ENCODE measurements around the gene BPI. TPM values are rescaled to one million over a fixed set of nuclear protein-coding genes. Genes with fewer than 3 reads are reported as not detected.
A peak's percentile ranks its signal among the peaks of the same experiment; 100 is the strongest.

Gene BPI
- total RNA-seq, 1 donor = not detected

DNA sequence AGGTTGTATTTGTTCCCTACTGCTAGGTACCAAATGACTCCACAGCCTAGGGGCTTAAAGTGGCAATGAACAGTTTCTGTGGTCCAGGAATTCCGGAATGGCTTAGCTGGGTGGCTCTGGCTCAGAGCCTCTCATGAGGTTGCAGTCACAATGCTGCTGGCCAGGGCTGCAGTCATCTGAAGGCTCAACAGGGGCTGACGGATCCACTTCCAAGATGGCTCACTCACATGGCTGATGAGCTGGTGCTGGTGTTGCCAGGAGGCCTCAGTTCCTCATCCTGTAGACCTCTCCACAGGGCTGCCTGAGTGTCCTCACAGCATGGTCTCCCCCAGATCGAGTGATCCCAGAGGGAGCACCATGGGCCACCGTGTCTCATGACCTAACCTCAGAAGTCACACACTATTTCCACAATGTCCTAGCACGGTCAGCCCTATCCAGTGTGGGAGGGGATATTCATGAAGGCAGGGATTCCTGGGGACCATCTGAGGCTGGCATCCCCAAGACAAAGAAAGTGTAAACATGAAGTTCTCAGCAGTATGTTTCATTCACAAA, 19.0 kb upstream of the BPI start:
- DNase-seq (ENCODE audit: low read depth) = no peak
- TF ChIP-seq, protein P1, sequence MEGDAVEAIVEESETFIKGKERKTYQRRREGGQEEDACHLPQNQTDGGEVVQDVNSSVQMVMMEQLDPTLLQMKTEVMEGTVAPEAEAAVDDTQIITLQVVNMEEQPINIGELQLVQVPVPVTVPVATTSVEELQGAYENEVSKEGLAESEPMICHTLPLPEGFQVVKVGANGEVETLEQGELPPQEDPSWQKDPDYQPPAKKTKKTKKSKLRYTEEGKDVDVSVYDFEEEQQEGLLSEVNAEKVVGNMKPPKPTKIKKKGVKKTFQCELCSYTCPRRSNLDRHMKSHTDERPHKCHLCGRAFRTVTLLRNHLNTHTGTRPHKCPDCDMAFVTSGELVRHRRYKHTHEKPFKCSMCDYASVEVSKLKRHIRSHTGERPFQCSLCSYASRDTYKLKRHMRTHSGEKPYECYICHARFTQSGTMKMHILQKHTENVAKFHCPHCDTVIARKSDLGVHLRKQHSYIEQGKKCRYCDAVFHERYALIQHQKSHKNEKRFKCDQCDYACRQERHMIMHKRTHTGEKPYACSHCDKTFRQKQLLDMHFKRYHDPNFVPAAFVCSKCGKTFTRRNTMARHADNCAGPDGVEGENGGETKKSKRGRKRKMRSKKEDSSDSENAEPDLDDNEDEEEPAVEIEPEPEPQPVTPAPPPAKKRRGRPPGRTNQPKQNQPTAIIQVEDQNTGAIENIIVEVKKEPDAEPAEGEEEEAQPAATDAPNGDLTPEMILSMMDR (IDR thresholded peaks at IDR 0.05; ENCODE audit: insufficient read depth, low read depth, low read length) = no peak
- H3K4me3 ChIP-seq (ENCODE audit: low read depth, low read length) = no peak overlapping the region

DNA sequence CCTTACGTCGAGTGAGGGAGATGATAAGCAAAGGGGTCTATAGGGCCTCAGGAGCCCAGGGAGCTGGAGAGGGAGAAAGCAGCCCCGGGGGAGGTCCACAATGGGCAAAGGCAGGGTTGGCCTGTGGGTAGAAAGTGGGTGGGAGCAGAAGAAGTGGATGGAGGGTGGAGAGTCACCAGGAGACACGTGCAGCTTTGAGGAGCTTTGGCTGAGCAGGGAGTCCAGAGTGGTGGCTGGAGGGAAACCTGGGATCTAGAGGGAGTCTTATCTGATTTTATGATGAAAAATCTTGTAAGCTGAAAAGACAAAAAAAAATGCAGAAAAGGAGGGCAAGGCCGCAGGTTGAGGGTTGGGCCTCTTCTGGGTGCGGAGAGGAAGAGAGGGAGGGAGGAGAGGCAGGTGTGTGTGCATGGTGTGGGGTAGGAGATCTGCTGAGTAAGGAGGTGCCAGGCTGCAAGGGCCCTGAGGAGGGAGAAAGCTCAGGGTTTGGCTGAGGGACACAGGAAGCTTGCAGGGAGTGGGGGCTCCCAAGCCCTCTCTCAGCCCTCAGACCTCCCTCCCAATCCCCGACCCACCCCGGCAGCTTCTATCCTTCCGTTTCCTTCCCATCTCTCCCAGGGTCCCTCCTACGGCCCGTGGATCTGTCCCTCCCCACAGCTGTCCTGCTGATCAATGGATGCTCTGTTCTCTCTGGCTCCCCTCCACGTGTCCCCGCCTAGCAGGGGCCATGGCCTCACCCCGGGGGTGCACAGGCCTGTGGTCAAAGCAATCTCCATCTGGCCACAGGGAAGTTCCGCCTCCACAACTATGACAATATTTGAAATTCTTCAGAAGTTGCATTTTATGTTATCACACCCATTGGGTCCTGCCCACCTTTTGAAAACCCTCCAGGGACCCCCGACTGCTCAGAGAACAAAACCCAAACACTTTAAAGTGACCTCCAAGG, 17.1 kb upstream of the BPI start:
- no peak for DNase-seq (ENCODE audit: low read depth)
- no peak overlapping the region for H3K4me3 ChIP-seq (ENCODE audit: low read depth, low read length)
- TF ChIP-seq, protein P1 (IDR thresholded peaks at IDR 0.05; ENCODE audit: insufficient read depth, low read depth, low read length) = no peak

DNA sequence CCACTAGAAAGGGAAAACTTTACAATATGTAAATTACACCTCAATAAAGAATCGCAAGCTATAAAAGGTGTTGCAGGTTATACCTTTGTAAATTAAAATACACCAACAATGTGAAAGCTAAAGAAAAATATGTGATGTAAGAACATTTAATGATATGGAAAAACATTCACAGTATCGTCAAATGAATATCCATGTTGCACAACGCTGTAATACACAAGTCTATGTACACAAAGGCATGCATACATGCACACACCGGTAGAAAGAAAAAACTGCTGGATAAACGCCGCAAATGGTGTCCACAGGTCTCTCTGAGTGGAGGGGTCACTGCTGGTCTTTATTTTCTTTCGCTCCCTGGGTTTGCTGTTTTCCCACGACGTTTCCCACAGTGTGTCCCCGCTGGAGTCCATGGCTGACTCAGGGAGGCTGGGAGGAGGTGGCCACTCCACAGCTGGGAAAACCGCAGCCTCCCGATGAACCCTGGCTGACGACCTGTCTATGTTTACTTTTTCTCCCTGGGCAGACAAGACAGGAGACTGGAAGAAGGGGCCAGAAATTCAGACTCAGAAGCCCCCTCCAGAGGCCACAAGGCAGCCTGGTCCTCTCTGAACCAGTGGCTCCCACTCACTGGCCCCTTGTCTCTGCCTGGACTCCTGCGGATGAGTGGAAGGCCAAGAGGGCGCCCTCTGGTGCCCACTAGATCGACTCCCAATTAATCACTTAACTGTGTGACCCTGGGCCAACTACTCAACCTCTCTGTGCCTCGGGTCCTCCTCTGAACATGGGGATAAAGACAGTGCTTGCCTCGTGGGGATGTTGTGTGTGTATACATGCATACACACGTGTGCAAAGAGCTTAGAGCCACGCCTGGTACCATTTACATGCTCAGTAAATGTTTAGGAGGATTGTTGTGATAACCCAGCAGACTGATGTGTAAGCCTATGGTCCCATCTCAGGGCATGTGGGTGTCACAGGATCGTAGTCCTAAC, 12.8 kb upstream of the BPI start:
- TF ChIP-seq, protein P1 (IDR thresholded peaks at IDR 0.05; ENCODE audit: insufficient read depth, low read depth, low read length) = peak; percentile 68
- peak overlapping the region; percentile 25 for H3K4me3 ChIP-seq (ENCODE audit: low read depth, low read length)
- peak; percentile 96 for DNase-seq (ENCODE audit: low read depth)

DNA sequence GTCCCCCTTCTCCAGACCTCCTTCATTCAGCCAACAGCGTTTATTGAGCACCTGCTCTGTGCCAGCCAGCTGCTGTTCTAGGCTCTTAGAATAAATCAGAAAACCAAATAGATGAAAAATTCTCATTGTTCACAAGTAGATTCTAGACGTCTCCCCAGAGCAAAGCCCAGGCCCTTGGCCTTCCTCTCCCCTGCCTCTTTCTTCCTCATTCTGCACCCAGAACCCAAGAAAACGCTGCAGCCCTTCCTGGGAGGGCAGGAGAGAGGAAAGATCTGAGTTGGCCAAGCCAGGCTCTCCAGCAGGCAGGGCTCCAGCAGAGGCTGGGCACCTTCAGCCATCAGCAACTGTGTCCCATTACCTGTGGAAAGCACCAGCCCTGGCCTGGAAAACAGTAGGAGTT, 12.0 kb upstream of the BPI start:
- H3K4me3 ChIP-seq (ENCODE audit: low read depth, low read length) = no peak overlapping the region
- TF ChIP-seq, protein P1 (IDR thresholded peaks at IDR 0.05; ENCODE audit: insufficient read depth, low read depth, low read length) = no peak
- no peak for DNase-seq (ENCODE audit: low read depth)

DNA sequence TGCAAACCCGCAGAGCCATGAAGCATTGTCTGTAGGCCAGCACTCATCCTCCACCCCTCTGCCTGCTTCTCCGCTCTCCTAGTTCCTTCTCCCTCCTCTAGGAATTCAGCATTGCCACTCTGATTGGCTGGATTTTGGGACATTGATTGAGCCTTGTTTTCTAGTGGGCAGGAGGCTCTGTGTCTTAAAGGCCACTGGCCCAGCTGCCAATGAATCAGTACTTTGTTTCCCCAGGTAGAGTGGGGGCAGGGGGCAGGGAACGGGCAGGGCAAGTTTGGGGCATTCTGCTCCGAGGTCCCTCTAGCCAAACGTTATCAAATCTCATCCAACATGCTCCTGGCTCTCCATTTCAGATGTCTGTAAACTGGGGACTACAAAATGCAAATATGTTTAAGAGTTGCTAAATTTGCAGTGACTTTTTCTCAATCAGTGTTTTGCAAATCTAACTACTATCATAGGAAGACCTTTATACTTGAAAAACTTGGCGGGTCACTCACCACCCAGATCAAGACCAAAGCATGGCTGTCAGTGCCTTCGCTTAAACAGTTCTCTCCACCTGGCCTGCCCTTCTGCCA, 10.4 kb upstream of the BPI start:
- TF ChIP-seq, protein P1 (IDR thresholded peaks at IDR 0.05; ENCODE audit: insufficient read depth, low read depth, low read length) = no peak
- DNase-seq (ENCODE audit: low read depth) = no peak
- no peak overlapping the region for H3K4me3 ChIP-seq (ENCODE audit: low read depth, low read length)

DNA sequence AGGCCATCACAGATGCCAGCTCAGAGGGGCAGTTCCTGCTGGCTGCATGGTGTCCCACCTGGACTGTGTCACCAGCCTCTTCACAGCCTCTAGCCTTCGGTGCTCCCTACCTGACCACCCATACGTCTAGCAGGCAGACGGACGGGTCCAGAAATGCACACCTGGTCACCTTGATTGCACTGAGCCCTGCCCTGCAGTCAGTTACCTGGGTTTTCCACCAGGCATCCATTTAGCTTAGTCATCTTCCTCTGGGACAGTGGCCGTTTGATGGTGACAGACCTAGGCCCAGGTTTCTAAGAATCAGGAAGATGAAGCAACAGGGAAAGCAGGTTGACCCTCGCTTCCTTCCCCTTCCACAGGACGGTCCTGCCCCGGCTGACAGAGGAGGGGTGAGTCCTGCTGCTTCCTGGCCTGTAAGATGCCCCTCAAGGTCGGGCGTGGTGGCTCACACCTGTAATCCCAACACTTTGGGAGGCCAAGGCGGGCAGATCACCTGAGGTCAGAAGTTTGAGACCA, 9.8 kb upstream of the BPI start:
- no peak for DNase-seq (ENCODE audit: low read depth)
- TF ChIP-seq, protein P1 (IDR thresholded peaks at IDR 0.05; ENCODE audit: insufficient read depth, low read depth, low read length) = no peak

More for the DNA sequence above, 9.8 kb upstream of the BPI start:
- H3K4me3 ChIP-seq (ENCODE audit: low read depth, low read length) = no peak overlapping the region
